ENCODE data around the gene ARHGAP10.

The ARHGAP10 gene

DNA sequence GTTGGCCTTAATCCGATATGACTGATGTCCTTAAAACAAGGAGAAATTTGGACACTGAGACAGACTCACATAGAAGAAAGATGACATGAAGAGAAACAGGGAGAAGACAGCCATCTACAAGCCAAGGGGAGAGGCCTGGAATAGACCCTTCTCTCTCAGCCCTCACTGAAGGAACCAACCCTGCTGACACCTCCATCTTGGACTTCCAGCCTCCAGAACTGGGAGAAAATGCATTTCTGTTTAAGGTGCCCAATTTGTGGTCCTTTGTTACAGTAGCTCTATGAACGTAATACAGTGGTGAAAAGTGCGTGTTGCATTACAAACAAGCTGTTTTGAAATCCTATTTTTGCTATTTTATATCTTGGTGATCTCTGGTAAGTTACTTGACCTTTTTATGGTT lies 343.6 kb downstream of the ARHGAP10 start:
- H3K4me1 ChIP-seq (ENCODE audit: insufficient read depth, low read length): no peaks in the 10 kb centered on the region
- DNase-seq (no peak), ATAC-seq (ENCODE audit: insufficient read depth, low read depth) (no peak)
- H3K4me2 ChIP-seq (ENCODE audit: insufficient read depth, low read length): no peak overlapping the region
- H3K27ac ChIP-seq (ENCODE audit: low read length): no peak overlapping the region
- H3K36me3 ChIP-seq (ENCODE audit: insufficient read depth, low read length): no peaks in the 10 kb centered on the region
- H3K27me3 ChIP-seq (ENCODE audit: insufficient read depth, low read length, poor library complexity): no peaks in the 10 kb centered on the region
- H2AFZ ChIP-seq (ENCODE audit: low read depth, low read length): no peak overlapping the region
- no peaks in the 10 kb centered on the region for H3K79me2 ChIP-seq (ENCODE audit: insufficient read depth, low read length)
- no peak overlapping the region for H3K9ac ChIP-seq (ENCODE audit: low read depth, low read length)
- no peaks in the 10 kb centered on the region for H4K20me1 ChIP-seq (ENCODE audit: insufficient read depth, low read length)
- H3K9me3 ChIP-seq (ENCODE audit: insufficient read depth, low read length, severe bottlenecking): peaks cover 25% of the 10 kb centered on the region
- H3K4me3 ChIP-seq (ENCODE audit: low read depth in 1 of 2, low read length in 2 of 2): no peak overlapping the region
- TF ChIP-seq CTCF (IDR thresholded peaks at IDR 0.05; ENCODE audit: borderline replicate concordance, extremely low read depth, low read length, poor library complexity, severe bottlenecking) (no peak), EZH2 (IDR thresholded peaks at IDR 0.05; ENCODE audit: borderline replicate concordance, low read depth, low read length, severe bottlenecking) (no peak)

GRCh38 chr4:148076964-148077363 lies 345.1 kb downstream of the ARHGAP10 start:
- Histone ChIP-seq H4K20me1 (ENCODE audit: insufficient read depth, low read length) (no peaks in the 10 kb centered on the region), H3K36me3 (ENCODE audit: insufficient read depth, low read length) (no peaks in the 10 kb centered on the region), H3K27me3 (ENCODE audit: insufficient read depth, low read length, poor library complexity) (no peaks in the 10 kb centered on the region), H3K9me3 (ENCODE audit: insufficient read depth, low read length, severe bottlenecking) (peaks cover 25% of the 10 kb centered on the region), H3K27ac (ENCODE audit: low read length) (no peak overlapping the region), H3K9ac (ENCODE audit: low read depth, low read length) (no peak overlapping the region), H2AFZ (ENCODE audit: low read depth, low read length) (no peak overlapping the region), H3K4me2 (ENCODE audit: insufficient read depth, low read length) (no peak overlapping the region), H3K4me1 (ENCODE audit: insufficient read depth, low read length) (no peaks in the 10 kb centered on the region), H3K4me3 (ENCODE audit: low read depth in 1 of 2, low read length in 2 of 2) (no peak overlapping the region), H3K79me2 (ENCODE audit: insufficient read depth, low read length) (no peaks in the 10 kb centered on the region)
- ATAC-seq (ENCODE audit: insufficient read depth, low read depth): no peak
- TF ChIP-seq CTCF (IDR thresholded peaks at IDR 0.05; ENCODE audit: borderline replicate concordance, extremely low read depth, low read length, poor library complexity, severe bottlenecking) (no peak), EZH2 (IDR thresholded peaks at IDR 0.05; ENCODE audit: borderline replicate concordance, low read depth, low read length, severe bottlenecking) (no peak)
- DNase-seq: no peak

- H2AFZ ChIP-seq (ENCODE audit: low read depth, low read length): no peak overlapping the region
- H3K4me2 ChIP-seq (ENCODE audit: insufficient read depth, low read length): no peak overlapping the region
- no peaks in the 10 kb centered on the region for H4K20me1 ChIP-seq (ENCODE audit: insufficient read depth, low read length)
- H3K36me3 ChIP-seq (ENCODE audit: insufficient read depth, low read length): no peaks in the 10 kb centered on the region
- no peaks in the 10 kb centered on the region for H3K4me1 ChIP-seq (ENCODE audit: insufficient read depth, low read length)
- no peaks in the 10 kb centered on the region for H3K79me2 ChIP-seq (ENCODE audit: insufficient read depth, low read length)
- no peak overlapping the region for H3K4me3 ChIP-seq (ENCODE audit: low read depth in 1 of 2, low read length in 2 of 2)
- H3K27me3 ChIP-seq (ENCODE audit: insufficient read depth, low read length, poor library complexity): no peaks in the 10 kb centered on the region
- H3K27ac ChIP-seq (ENCODE audit: low read length): no peak overlapping the region
- DNase-seq: no peak
- no peak for ATAC-seq (ENCODE audit: insufficient read depth, low read depth)
- TF ChIP-seq EZH2 (IDR thresholded peaks at IDR 0.05; ENCODE audit: borderline replicate concordance, low read depth, low read length, severe bottlenecking) (no peak), CTCF (IDR thresholded peaks at IDR 0.05; ENCODE audit: borderline replicate concordance, extremely low read depth, low read length, poor library complexity, severe bottlenecking) (no peak)
- no peak overlapping the region for H3K9ac ChIP-seq (ENCODE audit: low read depth, low read length)
- H3K9me3 ChIP-seq (ENCODE audit: insufficient read depth, low read length, severe bottlenecking): peaks cover 25% of the 10 kb centered on the region
These were observed 345.7 kb downstream of the ARHGAP10 start for GRCh38 chr4:148077581-148077980.

DNA sequence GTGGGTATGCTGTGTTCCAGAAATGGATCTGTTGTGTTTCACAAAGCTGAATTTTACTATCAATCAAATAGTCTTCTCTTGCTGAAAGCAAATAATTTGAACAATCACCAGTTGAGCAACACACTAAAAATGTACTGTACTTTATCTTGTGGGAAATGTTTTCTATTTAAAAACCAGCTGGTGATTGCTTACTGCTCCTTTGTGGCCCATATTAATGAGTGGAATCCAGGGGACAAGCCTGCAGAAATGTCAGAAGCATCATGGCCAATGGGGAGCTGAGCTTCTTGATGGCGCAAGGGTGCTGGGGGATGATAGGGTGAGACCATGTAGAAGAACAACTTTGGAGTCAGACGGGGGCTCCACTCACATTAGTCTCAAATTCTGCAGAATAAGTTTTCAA lies 346.2 kb downstream of the ARHGAP10 start:
- no peak overlapping the region for H3K4me3 ChIP-seq (ENCODE audit: low read depth in 1 of 2, low read length in 2 of 2)
- H3K27ac ChIP-seq (ENCODE audit: low read length): no peak overlapping the region
- H3K27me3 ChIP-seq (ENCODE audit: insufficient read depth, low read length, poor library complexity): no peaks in the 10 kb centered on the region
- no peaks in the 10 kb centered on the region for H3K79me2 ChIP-seq (ENCODE audit: insufficient read depth, low read length)
- no peaks in the 10 kb centered on the region for H3K4me1 ChIP-seq (ENCODE audit: insufficient read depth, low read length)
- no peaks in the 10 kb centered on the region for H4K20me1 ChIP-seq (ENCODE audit: insufficient read depth, low read length)
- H2AFZ ChIP-seq (ENCODE audit: low read depth, low read length): no peak overlapping the region
- no peak overlapping the region for H3K4me2 ChIP-seq (ENCODE audit: insufficient read depth, low read length)
- ATAC-seq (ENCODE audit: insufficient read depth, low read depth) (no peak), DNase-seq (no peak)
- no peaks in the 10 kb centered on the region for H3K36me3 ChIP-seq (ENCODE audit: insufficient read depth, low read length)
- no peak for TF ChIP-seq CTCF (IDR thresholded peaks at IDR 0.05; ENCODE audit: borderline replicate concordance, extremely low read depth, low read length, poor library complexity, severe bottlenecking)
- TF ChIP-seq EZH2 (IDR thresholded peaks at IDR 0.05; ENCODE audit: borderline replicate concordance, low read depth, low read length, severe bottlenecking): no peak
- no peak overlapping the region for H3K9ac ChIP-seq (ENCODE audit: low read depth, low read length)
- peaks cover 22% of the 10 kb centered on the region for H3K9me3 ChIP-seq (ENCODE audit: insufficient read depth, low read length, severe bottlenecking)

Measured in DND-41 (cell line).